Esophagus muscularis mucosa (tissue), 4 donors: ENCODE data around the gene GTF3C5. TPM values are rescaled to one million over a fixed set of nuclear protein-coding genes. Genes with fewer than 3 reads are reported as not detected.

Source experiments
- DNase-seq: peaks from one replicate; pipeline ENCODE4 v3.0.0-alpha.2; 2017; ENCODE audit errors: extremely low spot score
- H3K27ac ChIP-seq, 4 donors: fragments of 200-600 bp; sonication (generic); replicated peaks in 1 of 4; 1 replicate in 3 of 4; 2 replicates in 1 of 4; pipeline ENCODE4 v1.5.1; 2016 to 2019; ENCODE audit warnings: mild to moderate bottlenecking in 1 of 4
- H3K27me3 ChIP-seq, 4 donors: fragments of 200-600 bp; sonication (generic); one replicate each; pipeline versions ENCODE4 v1.5.1 to v1.6.0; 2016 to 2019
- H3K36me3 ChIP-seq, 4 donors: fragments of 200-600 bp; sonication (generic); one replicate each; pipeline ENCODE4 v1.5.1; 2016 to 2019
- H3K4me1 ChIP-seq, 4 donors: fragments of 200-600 bp; sonication (generic); one replicate each; pipeline ENCODE4 v1.5.1; 2016 to 2019
- H3K4me3 ChIP-seq, 4 donors: fragments of 200-600 bp; sonication (generic); 1 replicate in 2 of 4; 2 replicates in 2 of 4; pipeline ENCODE4 v1.5.1; 2016 to 2019; ENCODE audit warnings: mild to moderate bottlenecking in 4 of 4, moderate library complexity in 1 of 4
- H3K9me3 ChIP-seq, 4 donors: fragments of 200-600 bp; sonication (generic); 1 replicate in 3 of 4; 2 replicates in 1 of 4; pipeline ENCODE4 v1.5.1; 2016 to 2019
- EP300 ChIP-seq: sonication (generic); formaldehyde crosslinking; IDR thresholded peaks from one replicate; pipeline ENCODE4 v1.6.1; 2017; ENCODE audit warnings: antibody characterized with exemption
- POLR2A ChIP-seq: fragments of 450-650 bp; IDR thresholded peaks from one replicate; pipeline ENCODE4 v1.6.1; 2017; ENCODE audit warnings: antibody characterized with exemption, moderate library complexity, mild to moderate bottlenecking, low read depth
- POLR2AphosphoS5 ChIP-seq, 2 donors: sonication (generic); formaldehyde crosslinking; IDR thresholded peaks; one replicate each; pipeline ENCODE4 v1.6.1; 2017; ENCODE audit warnings: antibody characterized with exemption in 2 of 2
- WGBS: methylation state at CpG from one replicate; pipeline ENCODE4 v1.1.5; 2018; 5-methylcytosine and 5-hydroxymethylcytosine counted together
- intact Hi-C: fragments of 100-400 bp; cut with DNase I; formaldehyde crosslinking; loops from one replicate; pipeline ENCODE4 v1.15.1; 2023
- total RNA-seq, 4 donors: library from RNA; depleted of rRNA; stranded (reverse); fragments of >200 nt; gene quantifications; one replicate each; pipeline versions ENCODE4 v1.1.0 to v1.2.1, GENCODE V29; 2016
- TF ChIP-seq, protein P1 (sequence below), 3 experiments: fragments of 200-600 bp in 2 of 3; fragments of 450-650 bp in 1 of 3; sonication (generic) in 2 of 3; IDR thresholded peaks; one replicate each; pipeline ENCODE4 v1.5.1; 2017 to 2019; ENCODE audit warnings: antibody characterized with exemption in 3 of 3, mild to moderate bottlenecking in 2 of 3, moderate library complexity in 1 of 3

GTF3C5 gene
- total RNA-seq, 4 donors from 2014 or later: 38.9 to 58.1 (median 42.4) TPM

DNA sequence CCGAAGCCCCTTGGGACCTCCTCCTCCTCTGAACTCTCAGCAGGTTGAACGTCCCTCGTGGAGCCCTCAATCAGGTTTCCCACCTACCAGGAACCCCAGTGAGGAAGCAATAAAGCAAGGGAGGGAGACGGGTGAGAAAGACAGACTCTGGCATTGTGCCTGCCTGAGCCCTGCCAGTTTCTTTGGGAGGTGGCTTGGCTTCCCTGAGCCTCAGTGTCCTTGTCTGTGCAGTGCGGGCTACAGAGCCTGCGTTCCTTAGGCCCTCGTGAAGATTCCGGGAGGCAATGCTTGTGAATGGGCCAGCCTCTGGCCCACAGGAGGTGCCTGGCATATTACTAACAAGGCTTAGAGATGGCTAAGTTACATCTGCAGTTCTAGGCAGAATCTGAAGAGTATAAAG, 11.9 kb downstream of the GTF3C5 start:
- WGBS: 83% methylated on average over 8 of the region's 8 CpGs

DNA sequence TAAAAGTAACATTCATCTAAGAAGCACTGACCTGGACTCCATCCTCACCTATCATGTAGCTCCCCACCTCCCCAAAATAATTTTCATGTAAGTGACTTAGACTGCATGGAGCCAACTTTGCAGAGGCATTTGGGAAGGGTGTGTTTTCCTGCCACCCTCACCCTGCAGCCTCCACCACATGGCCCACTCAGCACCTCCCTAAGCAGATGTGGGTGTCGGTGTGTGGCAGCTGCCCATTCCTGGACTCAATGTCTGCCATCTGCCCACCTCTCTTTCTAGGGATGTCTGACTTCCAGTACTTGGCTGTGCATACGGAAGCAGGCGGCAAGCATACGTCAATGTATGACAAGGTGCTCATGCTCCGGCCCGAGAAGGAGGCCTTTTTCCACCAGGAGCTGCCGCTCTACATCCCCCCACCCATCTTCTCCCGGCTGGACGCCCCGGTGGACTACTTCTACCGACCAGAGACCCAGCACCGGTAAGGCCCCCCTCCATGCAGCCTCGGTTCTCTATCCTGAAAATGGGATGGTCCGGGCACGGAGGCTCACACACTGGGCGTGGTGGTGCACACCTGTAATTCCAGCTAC, 12.7 kb downstream of the GTF3C5 start:
- peaks cover 55 to 72% (median 67%) of the 10 kb centered on the region in 4 donors for H3K36me3 ChIP-seq
- no peak overlapping the region for H3K27ac ChIP-seq
- WGBS: 92% methylated on average over 16 of the region's 16 CpGs
- TF ChIP-seq POLR2A (no peak), EP300 (no peak), POLR2AphosphoS5 (IDR thresholded peaks at IDR 0.05) (no peak)
- TF ChIP-seq, protein P1, sequence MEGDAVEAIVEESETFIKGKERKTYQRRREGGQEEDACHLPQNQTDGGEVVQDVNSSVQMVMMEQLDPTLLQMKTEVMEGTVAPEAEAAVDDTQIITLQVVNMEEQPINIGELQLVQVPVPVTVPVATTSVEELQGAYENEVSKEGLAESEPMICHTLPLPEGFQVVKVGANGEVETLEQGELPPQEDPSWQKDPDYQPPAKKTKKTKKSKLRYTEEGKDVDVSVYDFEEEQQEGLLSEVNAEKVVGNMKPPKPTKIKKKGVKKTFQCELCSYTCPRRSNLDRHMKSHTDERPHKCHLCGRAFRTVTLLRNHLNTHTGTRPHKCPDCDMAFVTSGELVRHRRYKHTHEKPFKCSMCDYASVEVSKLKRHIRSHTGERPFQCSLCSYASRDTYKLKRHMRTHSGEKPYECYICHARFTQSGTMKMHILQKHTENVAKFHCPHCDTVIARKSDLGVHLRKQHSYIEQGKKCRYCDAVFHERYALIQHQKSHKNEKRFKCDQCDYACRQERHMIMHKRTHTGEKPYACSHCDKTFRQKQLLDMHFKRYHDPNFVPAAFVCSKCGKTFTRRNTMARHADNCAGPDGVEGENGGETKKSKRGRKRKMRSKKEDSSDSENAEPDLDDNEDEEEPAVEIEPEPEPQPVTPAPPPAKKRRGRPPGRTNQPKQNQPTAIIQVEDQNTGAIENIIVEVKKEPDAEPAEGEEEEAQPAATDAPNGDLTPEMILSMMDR (IDR thresholded peaks at IDR 0.05): no peak
- DNase-seq: no peak
- no peaks in the 10 kb centered on the region for H3K4me1 ChIP-seq
- no peak overlapping the region for H3K4me3 ChIP-seq
- intact Hi-C loops: no loop called here
- H3K27me3 ChIP-seq: no peaks in the 10 kb centered on the region
- no peaks in the 10 kb centered on the region for H3K9me3 ChIP-seq

More for the DNA sequence above, 11.9 kb downstream of the GTF3C5 start:
- Histone ChIP-seq H3K4me3 (no peak overlapping the region), H3K9me3 (no peaks in the 10 kb centered on the region), H3K4me1 (no peaks in the 10 kb centered on the region), H3K36me3 (peaks cover 55 to 63% (median 61%) of the 10 kb centered on the region in 4 donors), H3K27me3 (no peaks in the 10 kb centered on the region), H3K27ac (no peak overlapping the region)
- intact Hi-C loops: no loop called here
- TF ChIP-seq POLR2A (no peak), POLR2AphosphoS5 (IDR thresholded peaks at IDR 0.05) (no peak), EP300 (no peak)
- TF ChIP-seq, protein P1 (IDR thresholded peaks at IDR 0.05): no peak
- DNase-seq: no peak

DNA sequence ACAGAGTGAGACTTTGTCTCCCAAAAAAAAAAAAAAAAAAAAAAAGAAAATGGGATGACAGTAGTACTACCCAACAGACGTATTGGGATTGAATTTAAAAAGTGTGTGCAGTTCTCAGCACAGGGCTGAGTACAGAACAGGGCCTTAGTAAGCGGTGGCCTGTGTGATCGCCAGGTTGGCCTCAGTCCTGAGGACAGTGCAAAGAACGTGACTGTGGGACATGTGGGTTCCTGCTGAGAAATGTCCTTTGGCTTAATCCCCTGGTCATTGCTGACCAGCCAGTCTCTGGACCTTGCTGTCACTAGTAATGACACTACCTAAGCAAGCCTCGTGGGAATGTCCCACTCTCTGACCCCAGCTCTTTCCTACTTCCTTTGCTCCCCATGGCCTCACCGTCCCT, 13.3 kb downstream of the GTF3C5 start:
- no peak for DNase-seq
- intact Hi-C loops: no loop called here
- 92% methylated on average over 6 of the region's 6 CpGs for WGBS
- TF ChIP-seq POLR2A: no peak
- no peak for TF ChIP-seq EP300
- H3K27me3 ChIP-seq: no peaks in the 10 kb centered on the region
- no peaks in the 10 kb centered on the region for H3K9me3 ChIP-seq
- H3K4me3 ChIP-seq: no peak overlapping the region
- peaks cover 55 to 76% (median 73%) of the 10 kb centered on the region in 4 donors for H3K36me3 ChIP-seq
- H3K4me1 ChIP-seq: no peaks in the 10 kb centered on the region
- no peak overlapping the region for H3K27ac ChIP-seq

DNA sequence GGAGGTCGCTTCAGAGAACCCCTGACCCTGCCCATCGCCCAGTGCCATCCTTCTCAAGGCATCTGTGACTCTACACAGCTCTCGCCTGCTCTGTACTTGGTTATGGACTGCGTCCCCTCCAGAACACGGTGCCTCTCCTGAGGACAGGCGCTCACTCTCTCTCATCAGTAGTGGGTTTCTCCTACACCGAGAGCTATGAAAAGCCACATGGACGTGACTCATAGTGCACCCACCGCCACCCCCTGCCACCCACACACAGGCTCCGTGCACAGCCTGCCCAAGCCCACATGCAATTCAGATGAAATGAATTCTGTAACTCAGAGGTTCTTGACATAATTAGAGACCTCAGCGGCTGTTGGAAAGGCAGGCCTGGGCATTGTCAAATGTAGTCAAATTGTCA, 13.9 kb downstream of the GTF3C5 start:
- Histone ChIP-seq H3K9me3 (no peaks in the 10 kb centered on the region), H3K27me3 (no peaks in the 10 kb centered on the region), H3K36me3 (peaks cover 57 to 80% (median 78%) of the 10 kb centered on the region in 4 donors), H3K4me3 (no peak overlapping the region), H3K4me1 (no peaks in the 10 kb centered on the region), H3K27ac (no peak overlapping the region)
- intact Hi-C loops: no loop called here
- TF ChIP-seq, protein P1 (IDR thresholded peaks at IDR 0.05): no peak
- TF ChIP-seq POLR2AphosphoS5 (IDR thresholded peaks at IDR 0.05) (no peak), EP300 (no peak), POLR2A (no peak)
- WGBS: 87% methylated on average over 11 of the region's 11 CpGs
- no peak for DNase-seq

DNA sequence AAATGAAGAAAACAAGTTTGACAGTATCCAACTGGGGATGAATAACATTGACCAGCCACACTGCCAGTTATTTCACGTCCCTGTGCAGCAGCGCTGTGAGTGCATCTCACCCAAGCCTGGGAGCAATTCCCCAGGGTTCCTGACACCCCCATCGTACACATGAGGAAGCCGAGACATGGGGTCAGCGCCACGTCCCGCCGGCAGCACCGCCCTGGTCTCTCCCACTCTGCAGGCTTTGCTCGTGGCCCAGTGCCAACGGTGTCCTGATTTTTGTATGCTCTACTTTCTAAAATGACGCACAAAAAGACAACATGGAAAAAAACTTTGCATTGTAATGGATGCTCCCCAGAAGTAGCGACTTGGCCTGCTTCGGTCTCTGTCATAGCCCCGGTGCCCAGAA, 14.3 kb downstream of the GTF3C5 start:
- H3K4me1 ChIP-seq: no peaks in the 10 kb centered on the region
- TF ChIP-seq, protein P1 (IDR thresholded peaks at IDR 0.05): no peak
- TF ChIP-seq EP300 (no peak), POLR2A (no peak), POLR2AphosphoS5 (IDR thresholded peaks at IDR 0.05) (no peak)
- 91% methylated on average over 15 of the region's 15 CpGs for WGBS
- intact Hi-C loops: no loop called here
- H3K4me3 ChIP-seq: no peak overlapping the region
- no peaks in the 10 kb centered on the region for H3K27me3 ChIP-seq
- H3K9me3 ChIP-seq: no peaks in the 10 kb centered on the region
- H3K27ac ChIP-seq: no peak overlapping the region
- DNase-seq: no peak
- peaks cover 61 to 85% (median 83%) of the 10 kb centered on the region in 4 donors for H3K36me3 ChIP-seq
